ENCODE measurements around the gene SEC24A. TPM values are rescaled to one million over a fixed set of nuclear protein-coding genes. Genes with fewer than 3 reads are reported as not detected.
A peak's percentile ranks its signal among the peaks of the same experiment; 100 is the strongest.
"Not testable (repeated sequence)": the region's sequence is repeated elsewhere in the genome, so short reads cannot be mapped to it uniquely, and the experiment has no call there.

The SEC24A gene
- polyA plus RNA-seq, 1 donor from 2014 or later, result 24.7 TPM

DNA sequence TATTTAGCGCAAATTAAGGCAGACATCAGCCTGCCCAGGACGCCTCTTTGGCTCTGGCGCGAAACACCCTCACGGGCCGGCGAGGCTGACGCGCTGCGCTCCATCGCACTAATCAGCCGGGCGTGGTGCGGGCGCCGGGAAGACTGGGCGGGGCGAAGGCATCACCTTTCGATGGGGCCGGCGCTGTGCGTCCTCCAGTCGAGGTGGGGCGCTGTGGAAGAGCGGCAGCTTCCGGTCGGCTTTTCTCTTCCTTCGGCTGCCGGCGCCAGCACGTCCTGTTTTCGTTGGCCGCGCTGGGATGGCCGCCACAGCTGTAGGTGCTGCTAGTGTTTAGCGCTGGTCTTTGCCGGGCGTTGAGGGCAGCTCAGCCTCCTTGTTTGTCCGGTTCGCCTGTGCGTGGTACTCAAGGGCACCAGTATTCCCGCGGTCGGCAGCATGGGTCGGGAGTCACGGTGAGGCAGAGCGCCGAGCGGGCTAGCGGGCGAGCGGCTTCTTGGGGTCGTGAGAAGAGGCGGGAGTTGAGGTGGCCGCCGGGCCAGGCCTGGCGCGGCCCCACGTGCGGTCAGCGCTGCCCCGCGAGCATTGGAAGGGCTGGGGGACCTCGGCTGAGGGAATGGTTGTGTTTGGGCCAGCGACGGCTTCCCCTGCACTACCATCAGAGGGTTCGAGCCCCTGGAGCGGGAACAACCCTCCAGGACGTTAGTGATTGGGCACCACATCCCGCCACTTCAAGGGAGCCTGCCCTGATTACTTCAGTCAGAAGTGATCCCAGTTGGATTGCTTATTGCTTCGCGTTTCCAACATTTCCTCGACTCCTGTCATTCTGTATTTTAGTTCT, 110.1 kb downstream of the SEC24A start, which contains the start of gene DDX46:
Gene DDX46 (plus strand): TSS at position 276 of the 838 bp plus-strand sequence. CDS start 160 bp downstream, at position 436.
- no peaks in the 10 kb centered on the region for H3K9me2 ChIP-seq (ENCODE audit: insufficient read depth, low read length)
- peak within 1 kb of the TSS; percentile 83 for H3K4me2 ChIP-seq (ENCODE audit: low read length)
- H3K36me3 ChIP-seq (ENCODE audit: insufficient read depth, low read length), result no peaks in the 10 kb centered on the region
- H2AFZ ChIP-seq (ENCODE audit: low read depth, low read length), result peak within 1 kb of the TSS; percentile 87
- peak within 1 kb of the TSS; percentile 87 for H3K9ac ChIP-seq (ENCODE audit: low read length)
- H4K20me1 ChIP-seq (ENCODE audit: insufficient read depth), result no peaks in the 10 kb centered on the region
- no peaks in the 10 kb centered on the region for H3K27me3 ChIP-seq (ENCODE audit: insufficient read depth, low read depth, low read length)
- H3F3A ChIP-seq (ENCODE audit: insufficient read depth, low read length, poor library complexity, severe bottlenecking), result no peaks in the 10 kb centered on the region
- TF ChIP-seq, protein P1, sequence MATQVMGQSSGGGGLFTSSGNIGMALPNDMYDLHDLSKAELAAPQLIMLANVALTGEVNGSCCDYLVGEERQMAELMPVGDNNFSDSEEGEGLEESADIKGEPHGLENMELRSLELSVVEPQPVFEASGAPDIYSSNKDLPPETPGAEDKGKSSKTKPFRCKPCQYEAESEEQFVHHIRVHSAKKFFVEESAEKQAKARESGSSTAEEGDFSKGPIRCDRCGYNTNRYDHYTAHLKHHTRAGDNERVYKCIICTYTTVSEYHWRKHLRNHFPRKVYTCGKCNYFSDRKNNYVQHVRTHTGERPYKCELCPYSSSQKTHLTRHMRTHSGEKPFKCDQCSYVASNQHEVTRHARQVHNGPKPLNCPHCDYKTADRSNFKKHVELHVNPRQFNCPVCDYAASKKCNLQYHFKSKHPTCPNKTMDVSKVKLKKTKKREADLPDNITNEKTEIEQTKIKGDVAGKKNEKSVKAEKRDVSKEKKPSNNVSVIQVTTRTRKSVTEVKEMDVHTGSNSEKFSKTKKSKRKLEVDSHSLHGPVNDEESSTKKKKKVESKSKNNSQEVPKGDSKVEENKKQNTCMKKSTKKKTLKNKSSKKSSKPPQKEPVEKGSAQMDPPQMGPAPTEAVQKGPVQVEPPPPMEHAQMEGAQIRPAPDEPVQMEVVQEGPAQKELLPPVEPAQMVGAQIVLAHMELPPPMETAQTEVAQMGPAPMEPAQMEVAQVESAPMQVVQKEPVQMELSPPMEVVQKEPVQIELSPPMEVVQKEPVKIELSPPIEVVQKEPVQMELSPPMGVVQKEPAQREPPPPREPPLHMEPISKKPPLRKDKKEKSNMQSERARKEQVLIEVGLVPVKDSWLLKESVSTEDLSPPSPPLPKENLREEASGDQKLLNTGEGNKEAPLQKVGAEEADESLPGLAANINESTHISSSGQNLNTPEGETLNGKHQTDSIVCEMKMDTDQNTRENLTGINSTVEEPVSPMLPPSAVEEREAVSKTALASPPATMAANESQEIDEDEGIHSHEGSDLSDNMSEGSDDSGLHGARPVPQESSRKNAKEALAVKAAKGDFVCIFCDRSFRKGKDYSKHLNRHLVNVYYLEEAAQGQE (IDR thresholded peaks at IDR 0.05; ENCODE audit: borderline replicate concordance), result peak; percentile 70
- peak; percentile 64 for TF ChIP-seq EP300 (conservative IDR thresholded peaks at IDR 0.05; ENCODE audit: poor library complexity, severe bottlenecking)
- TF ChIP-seq RAD21 (conservative IDR thresholded peaks at IDR 0.05), result peak; percentile 28
- TF ChIP-seq MXI1 (conservative IDR thresholded peaks at IDR 0.05; ENCODE audit: poor library complexity, severe bottlenecking), result peak; percentile 90
- TF ChIP-seq SMC3 (conservative IDR thresholded peaks at IDR 0.05; ENCODE audit: poor library complexity), result no peak
- TF ChIP-seq TAF1 (IDR thresholded peaks at IDR 0.05; ENCODE audit: low read depth), result peak; percentile 62
- TF ChIP-seq, protein P2, sequence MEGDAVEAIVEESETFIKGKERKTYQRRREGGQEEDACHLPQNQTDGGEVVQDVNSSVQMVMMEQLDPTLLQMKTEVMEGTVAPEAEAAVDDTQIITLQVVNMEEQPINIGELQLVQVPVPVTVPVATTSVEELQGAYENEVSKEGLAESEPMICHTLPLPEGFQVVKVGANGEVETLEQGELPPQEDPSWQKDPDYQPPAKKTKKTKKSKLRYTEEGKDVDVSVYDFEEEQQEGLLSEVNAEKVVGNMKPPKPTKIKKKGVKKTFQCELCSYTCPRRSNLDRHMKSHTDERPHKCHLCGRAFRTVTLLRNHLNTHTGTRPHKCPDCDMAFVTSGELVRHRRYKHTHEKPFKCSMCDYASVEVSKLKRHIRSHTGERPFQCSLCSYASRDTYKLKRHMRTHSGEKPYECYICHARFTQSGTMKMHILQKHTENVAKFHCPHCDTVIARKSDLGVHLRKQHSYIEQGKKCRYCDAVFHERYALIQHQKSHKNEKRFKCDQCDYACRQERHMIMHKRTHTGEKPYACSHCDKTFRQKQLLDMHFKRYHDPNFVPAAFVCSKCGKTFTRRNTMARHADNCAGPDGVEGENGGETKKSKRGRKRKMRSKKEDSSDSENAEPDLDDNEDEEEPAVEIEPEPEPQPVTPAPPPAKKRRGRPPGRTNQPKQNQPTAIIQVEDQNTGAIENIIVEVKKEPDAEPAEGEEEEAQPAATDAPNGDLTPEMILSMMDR (IDR thresholded peaks at IDR 0.05; ENCODE audit: poor library complexity, severe bottlenecking), result peak; percentile 98
- peak; percentile 97 for TF ChIP-seq POLR2AphosphoS5 (IDR thresholded peaks at IDR 0.05)
- TF ChIP-seq EZH2 (IDR thresholded peaks at IDR 0.05; ENCODE audit: borderline replicate concordance, insufficient read depth, low read length, poor library complexity, severe bottlenecking), result no peak
- H3K27ac ChIP-seq (ENCODE audit: low read length), result peak within 1 kb of the TSS; percentile 76
- no peaks in the 10 kb centered on the region for H3K9me3 ChIP-seq (ENCODE audit: low read length)
- H3K4me3 ChIP-seq (ENCODE audit: low read length), result peak within 1 kb of the TSS; percentile 97
- peaks cover 43% of the 10 kb centered on the region for H3K79me2 ChIP-seq (replicated peaks; ENCODE audit: insufficient read depth, low read length)

DNA sequence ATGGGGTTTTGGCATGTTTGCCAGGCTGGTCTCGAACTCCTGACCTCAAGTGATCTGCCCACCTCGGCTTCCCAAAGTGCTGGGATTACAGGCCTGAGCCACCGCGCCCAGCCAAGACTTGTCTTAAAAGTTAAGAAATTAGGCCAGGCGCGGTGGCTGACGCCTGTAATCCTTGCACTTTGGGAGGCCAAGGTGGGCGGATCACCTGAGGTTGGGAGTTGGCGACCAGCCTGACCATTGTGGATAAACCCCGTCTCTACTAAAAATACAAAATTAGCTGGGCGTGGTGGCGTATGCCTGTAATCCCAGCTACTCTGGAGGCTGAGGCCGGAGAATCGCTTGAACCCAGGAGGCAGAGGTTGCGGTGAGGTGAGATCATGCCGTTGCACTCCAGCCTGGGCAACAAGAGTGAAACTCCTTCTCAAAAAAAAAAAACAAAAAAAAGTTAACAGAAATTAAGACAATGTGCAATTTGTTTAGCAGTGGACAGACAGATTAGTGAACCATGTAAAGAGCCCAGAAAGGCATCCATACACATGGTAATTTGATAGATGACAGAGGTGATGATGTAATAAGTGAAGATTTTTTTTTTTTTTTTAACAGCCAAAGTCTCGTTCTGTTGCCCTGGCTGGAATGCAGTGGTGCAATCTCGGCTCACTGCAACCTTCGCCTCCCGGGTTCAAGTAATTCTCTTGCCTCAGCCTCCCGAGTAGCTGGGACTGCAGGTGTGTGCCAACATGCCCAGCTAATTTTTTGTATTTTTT, 119.1 kb downstream of the SEC24A start:
- not testable (repeated sequence) for H3K27me3 ChIP-seq (ENCODE audit: insufficient read depth, low read depth, low read length); H2AFZ ChIP-seq (ENCODE audit: low read depth, low read length); H3K36me3 ChIP-seq (ENCODE audit: insufficient read depth, low read length); H3K79me2 ChIP-seq (replicated peaks; ENCODE audit: insufficient read depth, low read length); H3K4me3 ChIP-seq (ENCODE audit: low read length); H3F3A ChIP-seq (ENCODE audit: insufficient read depth, low read length, poor library complexity, severe bottlenecking); H4K20me1 ChIP-seq (ENCODE audit: insufficient read depth); H3K9me2 ChIP-seq (ENCODE audit: insufficient read depth, low read length); H3K4me2 ChIP-seq (ENCODE audit: low read length); H3K9ac ChIP-seq (ENCODE audit: low read length); H3K27ac ChIP-seq (ENCODE audit: low read length); H3K9me3 ChIP-seq (ENCODE audit: low read length)
